HCT116 (cell line): ENCODE data around the gene TIMM17A. TPM values are rescaled to one million over a fixed set of nuclear protein-coding genes. Genes with fewer than 3 reads are reported as not detected.

Source experiments
- ATAC-seq: fragments of 200-7000 bp; cut with Tn5 transposase; 2 replicates; pipeline ENCODE4 v1.9.1; 2020; ENCODE audit warnings: mild to moderate bottlenecking, moderate library complexity
- BruUV-seq: library from RNA; stranded (reverse); fragments of 400-500 nt; replicated peaks from 2 replicates; lab custom pipeline; 2021; lab: Mats Ljungman, UMichigan
- CTCF ChIA-PET: fragments of 300-600 bp; sonication (Branson Sonifier 250); formaldehyde crosslinking; loops from one replicate; lab custom pipeline; 2021; ENCODE audit warnings: antibody characterized with exemption; lab: Charles Lee
- POLR2A ChIA-PET: fragments of 300-600, 350-600 bp; sonication (Branson Sonifier 250); formaldehyde crosslinking; loops from one replicate; lab custom pipeline; 2021; ENCODE audit warnings: antibody characterized with exemption; lab: Charles Lee
- RAD21 ChIA-PET, 2 experiments: fragments of 300-600 bp; sonication (Branson Sonifier 250); formaldehyde crosslinking; loops; one replicate each; lab custom pipeline; 2023; ENCODE audit warnings: low total read pairs in 2 of 2; ENCODE audit not compliant: uncharacterized antibody in 2 of 2, unreplicated experiment in 2 of 2, low non-redundant PET in 1 of 2; lab: Charles Lee
- DNase-seq: peaks from one replicate; pipeline ENCODE4 v3.0.0-alpha.2; 2010; ENCODE audit warnings: low read depth, low spot score
- H2AFZ ChIP-seq: fragments of 200-600 bp; shearing (Covaris generic), sonication (generic); 2 replicates; pipeline ENCODE4 v1.6.1; 2017; ENCODE audit warnings: low read depth, mixed run types, mixed read lengths, antibody characterized with exemption, low read length; ENCODE audit not compliant: poor library complexity, severe bottlenecking
- H3K27ac ChIP-seq: 2 replicates; pipeline ENCODE4 v1.5.1; 2012; ENCODE audit warnings: low read depth, low read length
- H3K27me3 ChIP-seq: fragments of 200-600 bp; sonication (generic); 2 replicates; pipeline ENCODE4 v1.6.1; 2016; ENCODE audit warnings: mixed run types, low read length, mixed read lengths; ENCODE audit not compliant: insufficient read depth
- H3K36me3 ChIP-seq, 2 experiments: fragments of 200-500 bp in 1 of 2; fragments of 200-600 bp in 1 of 2; sonication (Bioruptor generic) in 1 of 2; sonication (generic) in 1 of 2; 2 replicates each; pipeline versions ENCODE4 v1.5.1 to v1.6.1; 2014 to 2016; ENCODE audit warnings: low read length in 2 of 2, inconsistent platforms in 1 of 2, mixed read lengths in 1 of 2, mixed run types in 1 of 2; ENCODE audit not compliant: insufficient read depth in 2 of 2, control insufficient read depth in 1 of 2
- H3K4me1 ChIP-seq, 2 experiments: fragments of 200-600 bp in 1 of 2; sonication (generic) in 1 of 2; 2 replicates each; pipeline versions ENCODE4 v1.5.1 to v1.6.1; 2012 to 2017; ENCODE audit warnings: low read length in 2 of 2, inconsistent platforms in 1 of 2, mild to moderate bottlenecking in 1 of 2, mixed read lengths in 1 of 2, mixed run types in 1 of 2, moderate library complexity in 1 of 2; ENCODE audit not compliant: insufficient read depth in 2 of 2, control insufficient read depth in 1 of 2
- H3K4me2 ChIP-seq: fragments of 200-600 bp; sonication (generic); 2 replicates; pipeline ENCODE4 v1.6.1; 2017; ENCODE audit warnings: mixed run types, low read length, mixed read lengths
- H3K4me3 ChIP-seq, 2 experiments: fragments of 200-600 bp in 1 of 2; sonication (generic) in 1 of 2; replicated peaks in 1 of 2; 2 replicates each; pipeline ENCODE4 v1.5.1; 2011 to 2016; ENCODE audit warnings: low read length in 2 of 2, control low read depth in 1 of 2, low read depth in 1 of 2, mild to moderate bottlenecking in 1 of 2, mixed read lengths in 1 of 2, mixed run types in 1 of 2
- H3K79me2 ChIP-seq: fragments of 200-600 bp; sonication (generic); 2 replicates; pipeline ENCODE4 v1.6.1; 2017; ENCODE audit warnings: mild to moderate bottlenecking, mixed run types, low read length, moderate library complexity, mixed read lengths; ENCODE audit not compliant: insufficient read depth
- H3K9ac ChIP-seq: fragments of 200-600 bp; sonication (generic); 2 replicates; pipeline ENCODE4 v1.6.1; 2016; ENCODE audit warnings: low read length, mixed read lengths
- H3K9me2 ChIP-seq: fragments of 200-600 bp; sonication (generic), shearing (Covaris generic); 2 replicates; pipeline ENCODE4 v1.6.1; 2017; ENCODE audit warnings: mixed run types, mild to moderate bottlenecking, moderate library complexity; ENCODE audit not compliant: insufficient read depth
- H3K9me3 ChIP-seq, 2 experiments: fragments of 200-500 bp in 1 of 2; fragments of 200-600 bp in 1 of 2; sonication (Bioruptor generic) in 1 of 2; sonication (generic) in 1 of 2; 2 replicates each; pipeline ENCODE4 v1.6.1; 2014 to 2017; ENCODE audit warnings: low read length in 2 of 2, mixed read lengths in 2 of 2, inconsistent platforms in 1 of 2, low read depth in 1 of 2, mild to moderate bottlenecking in 1 of 2, mixed run types in 1 of 2, moderate library complexity in 1 of 2; ENCODE audit not compliant: control insufficient read depth in 1 of 2, insufficient read depth in 1 of 2
- H4K20me1 ChIP-seq: fragments of 200-600 bp; sonication (generic), shearing (Covaris generic); 2 replicates; pipeline ENCODE4 v1.6.1; 2017; ENCODE audit warnings: mixed run types, mild to moderate bottlenecking, moderate library complexity; ENCODE audit not compliant: insufficient read depth
- ATF3 ChIP-seq: IDR thresholded peaks from 2 replicates; pipeline ENCODE4 v1.6.1; 2012
- CBX3 ChIP-seq: IDR thresholded peaks from 2 replicates; pipeline ENCODE4 v1.6.1; 2012; ENCODE audit warnings: low read depth
- CEBPB ChIP-seq: IDR thresholded peaks from 2 replicates; pipeline ENCODE4 v1.6.1; 2012; ENCODE audit warnings: low read depth
- EGR1 ChIP-seq: IDR thresholded peaks from 2 replicates; pipeline ENCODE4 v1.6.1; 2012; ENCODE audit warnings: low read depth
- EZH2 ChIP-seq: fragments of 200-600 bp; sonication (generic); IDR thresholded peaks from 2 replicates; pipeline ENCODE4 v1.6.1; 2017; ENCODE audit warnings: antibody characterized with exemption, mixed run types
- EZH2phosphoT487 ChIP-seq: fragments of 200-600 bp; IDR thresholded peaks from 2 replicates; pipeline ENCODE4 v1.6.1; 2018; ENCODE audit warnings: antibody characterized with exemption, borderline replicate concordance
- JUND ChIP-seq: IDR thresholded peaks from 2 replicates; pipeline ENCODE4 v1.6.1; 2012
- POLR2A ChIP-seq: IDR thresholded peaks from 2 replicates; pipeline ENCODE4 v1.7.0; 2011; ENCODE audit warnings: borderline replicate concordance; ENCODE audit not compliant: insufficient read depth, insufficient read length; ENCODE audit errors: extremely low read depth
- SIN3A ChIP-seq: IDR thresholded peaks from 2 replicates; pipeline ENCODE4 v1.6.1; 2012; ENCODE audit warnings: low read depth
- SRF ChIP-seq: IDR thresholded peaks from 2 replicates; pipeline ENCODE4 v1.6.1; 2012; ENCODE audit warnings: low read depth
- TCF7L2 ChIP-seq: IDR thresholded peaks from 2 replicates; pipeline ENCODE4 v1.7.0; 2011; ENCODE audit warnings: borderline replicate concordance, inconsistent platforms; ENCODE audit not compliant: insufficient read depth, insufficient read length; ENCODE audit errors: extremely low read depth
- YY1 ChIP-seq: IDR thresholded peaks from 2 replicates; pipeline ENCODE4 v1.6.1; 2011; ENCODE audit warnings: low read length, low read depth, moderate library complexity, mild to moderate bottlenecking; ENCODE audit not compliant: insufficient replicate concordance; ENCODE audit errors: extremely low read depth
- intact Hi-C: fragments of 100-400 bp; cut with micrococcal nuclease; formaldehyde crosslinking; loops from 2 replicates; pipeline ENCODE4 v1.10.0; 2022
- total RNA-seq: library from RNA; stranded (reverse); gene quantifications from one replicate; pipeline ENCODE4 v1.2.1, GENCODE V29; 2021; ENCODE audit not compliant: unreplicated experiment
- TF ChIP-seq, protein P1 (sequence below): IDR thresholded peaks from 2 replicates; pipeline ENCODE4 v1.6.1; 2012

TIMM17A gene
- total RNA-seq, 1 experiment from 2014 or later, result 100 TPM

DNA sequence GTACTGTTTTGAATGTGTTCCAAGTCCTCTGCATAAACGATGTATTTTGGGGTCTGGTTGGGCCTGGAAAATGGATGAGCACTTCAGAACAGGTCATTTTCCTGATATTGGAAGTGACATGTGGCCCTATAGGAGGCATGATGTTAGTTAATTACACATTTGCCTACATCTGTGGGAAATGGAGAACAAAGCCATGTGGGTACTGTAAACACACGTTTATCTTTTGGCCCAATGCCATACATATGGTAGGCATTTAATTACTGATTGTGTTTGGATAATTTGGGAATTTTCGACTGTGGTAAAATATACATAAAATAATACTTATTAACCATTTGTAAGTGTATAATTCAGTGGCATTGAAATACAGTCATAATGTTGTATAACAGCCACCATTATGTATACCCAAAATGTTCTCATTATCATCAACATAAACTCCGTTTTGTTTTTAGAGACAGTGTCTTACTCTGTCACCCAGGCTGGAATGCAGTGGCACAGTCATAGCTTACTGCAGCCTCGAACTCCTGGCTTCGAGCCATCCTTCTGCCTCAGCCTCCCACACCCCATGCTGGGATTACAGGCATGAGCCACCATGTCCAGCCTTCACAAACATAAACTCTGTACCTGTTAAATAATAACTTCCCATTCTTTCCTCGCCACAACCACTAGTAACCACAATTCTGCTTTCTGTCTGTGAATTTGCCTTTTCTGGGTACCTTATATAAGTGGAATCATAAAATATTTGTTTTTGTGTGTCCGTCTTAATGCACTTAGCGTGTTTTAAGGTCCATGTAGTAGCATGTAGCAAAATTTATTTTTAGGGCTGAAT lies 15.2 kb downstream of the TIMM17A start:
- H3K36me3 ChIP-seq, result peaks cover 36 to 43% of the 10 kb centered on the region in 2 experiments
- no peak overlapping the region for H3K27ac ChIP-seq
- TF ChIP-seq EZH2phosphoT487 (no peak), SRF (no peak), ATF3 (no peak), YY1 (no peak), TCF7L2 (no peak), CBX3 (no peak), EGR1 (no peak), JUND (no peak), CEBPB (no peak), EZH2 (no peak), POLR2A (no peak), SIN3A (no peak)
- TF ChIP-seq, protein P1, sequence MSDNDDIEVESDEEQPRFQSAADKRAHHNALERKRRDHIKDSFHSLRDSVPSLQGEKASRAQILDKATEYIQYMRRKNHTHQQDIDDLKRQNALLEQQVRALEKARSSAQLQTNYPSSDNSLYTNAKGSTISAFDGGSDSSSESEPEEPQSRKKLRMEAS, result no peak
- no peak overlapping the region for H3K4me2 ChIP-seq
- H3K4me3 ChIP-seq, result no peak overlapping the region
- ChIA-PET CTCF (interaction anchor here (1.8 to 5.3 kb wide), 3 partner anchors 74 to 93 kb away, joined by 6 to 99 read pairs (median 27); no protein-coding TSS in a partner anchor), RAD21 (interaction anchor here in 1 of 2 experiments (3.3 kb wide), 1 partner anchor 74 kb away, joined by 22 read pairs; no protein-coding TSS in a partner anchor), POLR2A (no interaction called here)
- peaks cover 22% of the 10 kb centered on the region for H3K79me2 ChIP-seq
- no peaks in the 10 kb centered on the region for H4K20me1 ChIP-seq
- no TSS peak for BruUV-seq
- intact Hi-C loops, result loop anchor here (10.0 kb wide), 1 partner anchor 256 kb away; no protein-coding TSS in a partner anchor
- no peak overlapping the region for H2AFZ ChIP-seq
- H3K9me3 ChIP-seq, result no peaks in the 10 kb centered on the region
- no peaks in the 10 kb centered on the region for H3K9me2 ChIP-seq
- H3K9ac ChIP-seq, result no peak overlapping the region
- H3K27me3 ChIP-seq, result no peaks in the 10 kb centered on the region
- DNase-seq, result no peak
- H3K4me1 ChIP-seq, result no peaks in the 10 kb centered on the region
- peak; percentile 44 for ATAC-seq
